Stimulated activated naive B cell treated with anti-CD40 and anti-IgM and Interleukin-4, amounts not matched to agents 10 μg/mL and 1 μg/mL and 100 μg/mL, for 72 hours (primary cell): ENCODE measurements around the gene GPC3.

Experiments used
- ATAC-seq, 2 donors: fragments of 150-1000 bp; cut with Tn5 transposase; replicated peaks; 2 replicates each; pipeline ENCODE4 v1.10.0; 2021; ENCODE audit warnings: moderate library complexity in 1 of 2
- DNase-seq: peaks from one replicate; pipeline ENCODE4 v3.0.0; 2021
- H3K27ac Mint-ChIP-seq: one replicate; pipeline ENCODE4 v1.8.0; 2022; ENCODE audit warnings: mild to moderate bottlenecking, mixed read lengths
- H3K27me3 Mint-ChIP-seq, 2 donors: one replicate each; pipeline ENCODE4 v1.8.0; 2022; ENCODE audit warnings: mixed read lengths in 2 of 2
- H3K36me3 Mint-ChIP-seq, 2 donors: one replicate each; pipeline ENCODE4 v1.8.0; 2022; ENCODE audit warnings: mixed read lengths in 2 of 2, mild to moderate bottlenecking in 1 of 2
- H3K4me1 Mint-ChIP-seq, 2 donors: one replicate each; pipeline ENCODE4 v1.8.0; 2022; ENCODE audit warnings: mixed read lengths in 2 of 2, mild to moderate bottlenecking in 1 of 2
- H3K4me3 Mint-ChIP-seq, 2 donors: one replicate each; pipeline ENCODE4 v1.8.0; 2022; ENCODE audit warnings: mild to moderate bottlenecking in 2 of 2, mixed read lengths in 2 of 2, moderate library complexity in 1 of 2
- H3K9me3 Mint-ChIP-seq, 2 donors: one replicate each; pipeline ENCODE4 v1.8.0; 2022; ENCODE audit warnings: mixed read lengths in 2 of 2, mild to moderate bottlenecking in 1 of 2

Gene GPC3

DNA sequence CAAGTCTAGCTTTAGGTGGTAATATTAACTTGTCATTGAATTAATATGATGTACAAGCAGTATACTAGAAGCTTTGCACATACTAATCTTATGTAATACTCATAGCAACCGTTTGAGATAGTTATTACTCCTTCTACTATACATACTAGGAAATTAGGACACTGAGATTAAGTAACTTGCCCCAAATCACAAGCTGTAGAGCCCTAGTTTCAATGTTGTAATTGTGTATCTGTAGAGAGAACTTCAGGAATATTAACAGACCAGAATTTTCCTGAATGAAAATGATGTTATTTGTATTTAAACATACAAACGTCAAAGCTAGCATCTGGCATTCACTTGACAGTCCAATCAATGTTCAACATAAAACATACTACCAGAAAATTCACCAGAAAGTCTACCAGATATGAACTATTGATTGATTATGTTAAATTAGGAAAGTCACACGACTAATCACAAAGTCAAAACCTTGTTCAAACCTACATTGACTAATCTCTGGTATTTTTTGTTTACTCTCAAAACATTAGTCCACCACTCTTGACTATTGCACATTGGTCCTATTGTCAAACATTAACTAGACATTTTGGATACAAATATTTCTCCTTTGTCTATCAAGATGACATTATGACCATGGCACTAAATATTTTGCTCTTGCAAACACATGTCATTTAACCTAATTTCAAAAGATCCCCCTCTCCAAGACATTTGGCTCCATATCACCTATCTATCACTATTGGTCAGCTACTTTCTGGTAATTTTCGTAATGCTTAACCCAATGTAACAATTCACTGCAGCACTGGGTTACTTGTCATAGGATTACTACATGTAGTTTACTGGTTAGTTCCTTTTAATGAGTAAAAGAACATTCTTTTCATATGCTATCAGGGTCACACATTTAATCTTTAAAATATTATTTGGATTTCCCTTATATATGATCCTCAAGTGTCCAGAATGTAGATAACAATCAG lies 100.7 kb downstream of the GPC3 start:
- Mint-ChIP-seq H3K9me3 (peaks cover 0 to 4% of the 10 kb centered on the region in 2 donors), H3K4me3 (no peak overlapping the region)

GRCh38 chrX:133881893-133882292 lies 103.5 kb downstream of the GPC3 start:
- no peaks in the 10 kb centered on the region for H3K36me3 Mint-ChIP-seq
- no peak for ATAC-seq
- no peak overlapping the region for H3K4me3 Mint-ChIP-seq
- DNase-seq, result no peak
- no peaks in the 10 kb centered on the region for H3K4me1 Mint-ChIP-seq
- no peak overlapping the region for H3K27ac Mint-ChIP-seq
- peaks cover 0 to 9% of the 10 kb centered on the region in 2 donors for H3K27me3 Mint-ChIP-seq
- H3K9me3 Mint-ChIP-seq, result no peaks in the 10 kb centered on the region

More for the DNA sequence above, 100.7 kb downstream of the GPC3 start:
- H3K27me3 Mint-ChIP-seq, result no peaks in the 10 kb centered on the region
- DNase-seq (no peak), ATAC-seq (no peak)
- no peaks in the 10 kb centered on the region for H3K4me1 Mint-ChIP-seq
- no peak overlapping the region for H3K27ac Mint-ChIP-seq
- no peaks in the 10 kb centered on the region for H3K36me3 Mint-ChIP-seq

DNA sequence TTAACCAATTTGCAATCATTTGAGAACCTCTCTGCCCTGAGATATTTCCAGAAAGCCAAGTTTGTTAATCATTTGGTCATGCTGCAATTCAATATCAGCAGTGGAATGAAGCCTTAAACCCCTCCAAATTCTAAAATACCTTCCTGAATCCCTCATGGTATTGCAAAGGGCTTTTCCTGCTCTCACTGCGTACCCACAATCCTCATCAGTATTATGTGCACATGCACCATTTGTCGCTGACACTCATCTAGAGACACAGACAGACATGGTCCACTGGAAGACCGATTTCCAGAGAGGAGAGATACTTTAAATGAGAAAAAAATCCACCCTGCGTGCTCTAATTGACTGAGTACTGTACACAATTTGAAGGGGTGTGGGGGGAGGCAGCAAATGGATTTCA lies 104.4 kb downstream of the GPC3 start:
- H3K4me3 Mint-ChIP-seq, result no peak overlapping the region
- DNase-seq, result no peak
- ATAC-seq, result no peak
- H3K27me3 Mint-ChIP-seq, result peaks cover 0 to 9% of the 10 kb centered on the region in 2 donors
- H3K4me1 Mint-ChIP-seq, result no peaks in the 10 kb centered on the region
- H3K27ac Mint-ChIP-seq, result no peak overlapping the region
- no peaks in the 10 kb centered on the region for H3K9me3 Mint-ChIP-seq
- H3K36me3 Mint-ChIP-seq, result no peaks in the 10 kb centered on the region

- Mint-ChIP-seq H3K27ac (no peak overlapping the region), H3K36me3 (no peaks in the 10 kb centered on the region), H3K4me1 (no peaks in the 10 kb centered on the region), H3K4me3 (no peak overlapping the region), H3K27me3 (peaks cover 0 to 9% of the 10 kb centered on the region in 2 donors), H3K9me3 (no peaks in the 10 kb centered on the region)
- DNase-seq, result no peak
- ATAC-seq, result no peak
These were observed 105.4 kb downstream of the GPC3 start for GRCh38 chrX:133880032-133880443.

DNA sequence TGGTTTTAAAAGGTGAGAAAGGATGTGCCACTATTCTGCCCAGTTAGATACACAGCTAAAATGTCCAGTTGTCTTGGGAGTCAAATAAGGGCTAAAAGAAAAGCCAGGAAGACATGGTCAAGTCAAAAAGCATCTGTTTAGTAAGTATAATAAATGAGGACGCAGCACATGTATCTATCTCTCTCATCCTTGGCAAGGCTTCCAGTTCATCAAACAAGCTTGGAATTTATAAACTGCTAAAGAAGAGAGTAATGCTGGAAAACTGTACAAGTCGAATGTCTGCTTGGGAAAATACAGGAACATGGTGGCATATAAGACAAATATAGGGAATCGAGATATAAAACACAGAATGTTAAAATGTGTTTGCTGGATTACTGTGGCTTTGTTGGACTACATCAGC lies 106.7 kb downstream of the GPC3 start:
- H3K27ac Mint-ChIP-seq, result no peak overlapping the region
- no peak overlapping the region for H3K4me3 Mint-ChIP-seq
- H3K36me3 Mint-ChIP-seq, result no peaks in the 10 kb centered on the region

GRCh38 chrX:133876646-133877045 lies 108.7 kb downstream of the GPC3 start:
- Mint-ChIP-seq H3K27me3 (peaks cover 0 to 13% of the 10 kb centered on the region in 2 donors), H3K27ac (no peak overlapping the region), H3K4me3 (no peak overlapping the region), H3K4me1 (no peaks in the 10 kb centered on the region), H3K36me3 (no peaks in the 10 kb centered on the region), H3K9me3 (no peaks in the 10 kb centered on the region)
- DNase-seq (no peak), ATAC-seq (no peak)

More for the DNA sequence above, 106.7 kb downstream of the GPC3 start:
- Mint-ChIP-seq H3K9me3 (no peaks in the 10 kb centered on the region), H3K4me1 (no peaks in the 10 kb centered on the region), H3K27me3 (peaks cover 0 to 13% of the 10 kb centered on the region in 2 donors)
- DNase-seq (no peak), ATAC-seq (no peak)

DNA sequence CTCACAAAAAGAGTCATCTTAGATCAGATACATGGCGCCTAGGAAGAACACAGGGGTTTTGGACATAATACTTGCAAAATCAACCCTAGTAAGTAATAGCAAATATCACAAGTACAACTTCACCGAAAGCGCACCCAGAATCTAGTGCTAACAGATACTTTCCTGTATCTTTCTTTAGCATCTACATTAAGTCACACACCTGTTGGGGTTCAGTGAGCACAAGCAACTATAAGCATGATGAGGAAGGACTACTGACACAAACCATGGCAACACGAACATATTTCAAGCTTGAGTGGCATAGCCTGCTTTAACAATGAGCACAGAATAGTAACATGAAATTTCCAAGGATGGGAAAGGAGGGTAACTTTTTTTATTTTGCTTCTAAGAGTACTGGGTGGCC lies 116.1 kb downstream of the GPC3 start:
- no peak for DNase-seq
- ATAC-seq, result no peak
- Mint-ChIP-seq H3K4me3 (no peak overlapping the region), H3K4me1 (no peaks in the 10 kb centered on the region), H3K27me3 (peaks cover 0 to 13% of the 10 kb centered on the region in 2 donors), H3K9me3 (no peaks in the 10 kb centered on the region), H3K36me3 (no peaks in the 10 kb centered on the region), H3K27ac (no peak overlapping the region)

DNA sequence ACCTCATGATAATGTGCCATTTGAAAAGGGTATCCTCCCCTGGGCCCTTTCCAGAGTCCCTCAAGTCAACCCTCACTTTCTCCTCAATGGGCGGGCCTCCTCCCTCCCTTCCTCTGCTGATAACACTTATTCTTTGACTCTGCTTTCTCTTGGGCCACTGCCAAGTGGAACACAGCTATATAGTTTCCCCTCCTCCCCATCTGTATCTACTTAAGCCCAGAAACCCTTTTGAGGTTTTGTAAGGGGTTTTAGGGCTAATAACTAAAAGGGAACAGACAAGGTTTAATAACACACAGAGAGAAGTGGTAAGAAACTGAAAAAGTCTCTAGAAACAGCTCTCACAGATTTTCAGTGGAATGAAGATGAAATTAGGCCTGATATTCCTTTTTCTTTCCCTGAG lies 116.7 kb downstream of the GPC3 start:
- Mint-ChIP-seq H3K36me3 (no peaks in the 10 kb centered on the region), H3K9me3 (no peaks in the 10 kb centered on the region), H3K4me3 (no peak overlapping the region), H3K27ac (no peak overlapping the region), H3K4me1 (no peaks in the 10 kb centered on the region), H3K27me3 (peaks cover 0 to 10% of the 10 kb centered on the region in 2 donors)
- no peak for ATAC-seq
- DNase-seq, result no peak

DNA sequence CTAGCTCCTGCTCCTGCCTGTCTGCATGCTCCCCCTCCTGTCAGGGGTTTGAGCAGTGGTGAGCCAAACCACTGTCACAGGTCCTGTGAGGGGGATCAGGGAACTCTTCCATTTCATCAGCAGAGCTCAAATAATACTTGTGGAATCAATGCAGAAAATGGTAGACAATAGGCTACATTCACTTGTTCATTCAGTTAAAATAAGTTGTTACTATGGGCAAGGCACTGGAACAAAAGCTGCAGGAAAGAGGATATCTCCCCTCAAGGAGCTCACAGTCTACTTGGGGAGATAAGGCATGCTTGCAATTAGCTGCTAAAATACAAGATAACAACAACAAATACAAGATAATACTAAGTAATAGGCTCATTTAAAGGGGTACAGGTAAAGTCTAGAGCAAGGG lies 117.1 kb downstream of the GPC3 start:
- Mint-ChIP-seq H3K27me3 (peaks cover 0 to 10% of the 10 kb centered on the region in 2 donors), H3K27ac (no peak overlapping the region), H3K36me3 (no peaks in the 10 kb centered on the region), H3K9me3 (no peaks in the 10 kb centered on the region), H3K4me3 (no peak overlapping the region), H3K4me1 (no peaks in the 10 kb centered on the region)
- DNase-seq (no peak), ATAC-seq (no peak)

DNA sequence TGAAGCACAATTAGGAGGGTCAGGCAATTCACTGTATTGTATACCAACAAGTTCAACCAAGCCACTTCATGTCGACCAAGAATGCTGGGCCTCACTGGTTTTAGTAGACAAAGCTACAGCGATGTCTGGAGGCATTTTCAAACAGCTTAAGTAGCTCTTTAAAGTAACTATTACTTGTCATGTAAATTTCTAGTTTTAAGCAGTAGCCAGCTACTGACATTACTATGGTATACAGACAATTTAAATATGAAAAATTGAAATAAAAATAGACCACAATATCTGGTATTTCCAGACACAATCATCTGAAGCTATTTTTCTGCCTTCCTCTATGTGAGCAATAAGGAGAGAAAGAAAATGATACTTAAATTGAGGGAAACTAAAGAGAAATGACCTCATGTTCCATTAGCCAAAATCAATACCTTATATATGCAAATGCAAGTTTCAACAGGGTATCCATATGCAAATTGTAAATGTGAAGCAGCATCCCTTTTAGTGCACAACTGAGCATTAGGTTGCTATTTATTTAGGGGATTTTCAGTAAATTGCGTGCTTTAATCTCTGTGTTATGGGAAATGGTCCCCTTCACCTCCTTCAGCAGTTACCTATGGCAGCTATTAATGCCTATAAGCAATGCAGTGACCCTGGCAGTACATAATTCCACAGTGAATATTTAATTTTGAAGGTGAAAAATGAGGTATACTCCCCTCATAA lies 119.5 kb downstream of the GPC3 start:
- DNase-seq (no peak), ATAC-seq (no peak)
- Mint-ChIP-seq H3K27me3 (peaks cover 0 to 5% of the 10 kb centered on the region in 2 donors), H3K36me3 (peaks cover 0 to 2% of the 10 kb centered on the region in 2 donors), H3K4me3 (no peak overlapping the region), H3K27ac (no peak overlapping the region), H3K9me3 (no peaks in the 10 kb centered on the region), H3K4me1 (no peaks in the 10 kb centered on the region)

DNA sequence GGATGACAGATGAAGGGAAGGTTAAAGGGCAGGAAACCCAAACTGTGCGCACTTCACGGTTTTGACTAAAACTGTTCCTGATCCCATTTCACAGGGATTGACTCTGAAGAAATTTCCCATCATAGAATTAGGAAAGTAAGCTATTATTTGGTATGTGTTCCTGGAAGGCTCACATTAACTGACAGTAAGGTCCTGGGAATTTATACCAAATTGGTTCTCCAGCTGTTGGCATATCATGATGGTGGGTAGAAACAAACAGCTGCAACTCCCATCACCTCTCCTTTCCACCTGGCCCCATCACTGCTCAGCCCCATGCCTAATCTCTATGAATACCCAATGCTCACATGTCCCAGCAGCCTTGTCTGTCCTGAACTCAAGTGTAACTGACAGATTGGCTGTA lies 121.2 kb downstream of the GPC3 start:
- Mint-ChIP-seq H3K27ac (no peak overlapping the region), H3K27me3 (peaks cover 3 to 7% of the 10 kb centered on the region in 2 donors), H3K4me3 (no peak overlapping the region), H3K4me1 (no peaks in the 10 kb centered on the region), H3K9me3 (no peaks in the 10 kb centered on the region), H3K36me3 (peaks cover 0 to 2% of the 10 kb centered on the region in 2 donors)
- DNase-seq, result no peak
- no peak for ATAC-seq

GRCh38 chrX:133859860-133860259 lies 125.5 kb downstream of the GPC3 start:
- Mint-ChIP-seq H3K36me3 (peaks cover 0 to 2% of the 10 kb centered on the region in 2 donors), H3K9me3 (no peaks in the 10 kb centered on the region), H3K27ac (no peak overlapping the region), H3K4me1 (no peaks in the 10 kb centered on the region), H3K27me3 (peaks cover 7% of the 10 kb centered on the region in 2 donors), H3K4me3 (no peak overlapping the region)
- DNase-seq, result no peak
- no peak for ATAC-seq

DNA sequence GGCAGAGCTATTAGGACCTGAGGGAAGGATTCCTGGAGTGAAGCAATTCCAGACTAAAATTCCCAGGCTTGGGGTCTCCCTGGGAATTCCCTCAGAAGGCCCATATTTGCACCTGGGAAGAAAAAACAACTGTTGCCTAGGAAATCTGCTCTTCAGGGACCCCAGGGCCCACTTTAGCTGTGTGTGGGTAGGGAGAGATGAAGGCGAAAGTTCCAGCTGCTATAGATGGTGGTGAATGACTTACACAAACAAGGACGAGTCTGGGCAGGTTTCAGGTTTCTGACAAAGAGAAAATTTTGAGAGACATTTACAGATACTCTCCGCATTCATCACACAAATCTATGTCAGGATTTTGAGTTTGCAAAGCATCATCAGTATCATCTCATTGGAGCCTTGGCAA lies 126.1 kb downstream of the GPC3 start:
- peaks cover 7% of the 10 kb centered on the region in 2 donors for H3K27me3 Mint-ChIP-seq
- no peaks in the 10 kb centered on the region for H3K4me1 Mint-ChIP-seq
- ATAC-seq, result no peak
- no peaks in the 10 kb centered on the region for H3K9me3 Mint-ChIP-seq
- H3K36me3 Mint-ChIP-seq, result peaks cover 0 to 2% of the 10 kb centered on the region in 2 donors
- H3K4me3 Mint-ChIP-seq, result no peak overlapping the region
- H3K27ac Mint-ChIP-seq, result no peak overlapping the region
- DNase-seq, result no peak

- Mint-ChIP-seq H3K9me3 (no peaks in the 10 kb centered on the region), H3K27me3 (peaks cover 7% of the 10 kb centered on the region in 2 donors), H3K4me1 (no peaks in the 10 kb centered on the region), H3K27ac (no peak overlapping the region), H3K36me3 (peaks cover 0 to 2% of the 10 kb centered on the region in 2 donors), H3K4me3 (no peak overlapping the region)
- ATAC-seq (no peak), DNase-seq (no peak)
These were observed 127.6 kb downstream of the GPC3 start for GRCh38 chrX:133857640-133858269.
